ENCODE data around the gene B3GLCT. TPM values are rescaled to one million over a fixed set of nuclear protein-coding genes. Genes with fewer than 3 reads are reported as not detected.

The B3GLCT gene
- total and polyA plus RNA-seq, 2 experiments from 2014 or later, result 2.2 to 4.4 TPM

GRCh38 chr13:31166591-31166990, 33.2 kb upstream of the B3GLCT start:
- no peak overlapping the region for H3K27ac Mint-ChIP-seq
- Histone ChIP-seq H4K20me1 (replicated peaks; ENCODE audit: insufficient read depth) (no peaks in the 10 kb centered on the region), H3K27ac (ENCODE audit: low read depth) (no peak overlapping the region), H3K9me2 (ENCODE audit: insufficient read depth) (no peaks in the 10 kb centered on the region), H3K4me2 (no peak overlapping the region), H3F3A (replicated peaks; ENCODE audit: low read depth) (no peaks in the 10 kb centered on the region), H3K79me2 (replicated peaks; ENCODE audit: insufficient read depth) (no peaks in the 10 kb centered on the region), H3K27me3 (ENCODE audit: insufficient read depth) (no peaks in the 10 kb centered on the region), H3K4me1 (ENCODE audit: insufficient read depth) (no peaks in the 10 kb centered on the region), H3K4me3 (no peak overlapping the region), H2AFZ (no peak overlapping the region), H3K36me3 (ENCODE audit: insufficient read depth) (no peaks in the 10 kb centered on the region)
- H3K4me1 Mint-ChIP-seq, result peaks cover 10% of the 10 kb centered on the region; the same call in 2 of the 3 replicates
- ATAC-seq, result no peak
- no peaks in the 10 kb centered on the region for H3K36me3 Mint-ChIP-seq (ENCODE audit: low read depth)
- TF ChIP-seq NANOG (IDR thresholded peaks at IDR 0.05; ENCODE audit: borderline replicate concordance) (no peak), CREB1 (CRISPR knock-in tag; IDR thresholded peaks at IDR 0.05; ENCODE audit: low read depth) (no peak)
- DNase-seq (ENCODE audit: low spot score), result no peak
- no peak overlapping the region for H3K4me3 Mint-ChIP-seq
- peaks cover 5% of the 10 kb centered on the region for H3K27me3 Mint-ChIP-seq (ENCODE audit: insufficient read depth, low read depth, poor library complexity)
- no peaks in the 10 kb centered on the region for H3K9me3 Mint-ChIP-seq

GRCh38 chr13:31167490-31167889, 32.3 kb upstream of the B3GLCT start:
- Mint-ChIP-seq H3K4me1 (peaks cover 10% of the 10 kb centered on the region; the same call in 2 of the 3 replicates), H3K9me3 (no peaks in the 10 kb centered on the region), H3K4me3 (no peak overlapping the region), H3K36me3 (ENCODE audit: low read depth) (no peaks in the 10 kb centered on the region), H3K27ac (no peak overlapping the region), H3K27me3 (ENCODE audit: insufficient read depth, low read depth, poor library complexity) (no peaks in the 10 kb centered on the region)
- Histone ChIP-seq H4K20me1 (replicated peaks; ENCODE audit: insufficient read depth) (no peaks in the 10 kb centered on the region), H3K4me1 (ENCODE audit: insufficient read depth) (no peaks in the 10 kb centered on the region), H3K4me2 (no peak overlapping the region), H3K27me3 (ENCODE audit: insufficient read depth) (no peaks in the 10 kb centered on the region), H3F3A (replicated peaks; ENCODE audit: low read depth) (no peaks in the 10 kb centered on the region), H3K4me3 (no peak overlapping the region), H2AFZ (no peak overlapping the region), H3K36me3 (ENCODE audit: insufficient read depth) (no peaks in the 10 kb centered on the region), H3K9me2 (ENCODE audit: insufficient read depth) (no peaks in the 10 kb centered on the region), H3K79me2 (replicated peaks; ENCODE audit: insufficient read depth) (no peaks in the 10 kb centered on the region), H3K27ac (ENCODE audit: low read depth) (no peak overlapping the region)
- ATAC-seq (no peak), DNase-seq (ENCODE audit: low spot score) (no peak)
- no peak for TF ChIP-seq CREB1 (CRISPR knock-in tag; IDR thresholded peaks at IDR 0.05; ENCODE audit: low read depth)

DNA sequence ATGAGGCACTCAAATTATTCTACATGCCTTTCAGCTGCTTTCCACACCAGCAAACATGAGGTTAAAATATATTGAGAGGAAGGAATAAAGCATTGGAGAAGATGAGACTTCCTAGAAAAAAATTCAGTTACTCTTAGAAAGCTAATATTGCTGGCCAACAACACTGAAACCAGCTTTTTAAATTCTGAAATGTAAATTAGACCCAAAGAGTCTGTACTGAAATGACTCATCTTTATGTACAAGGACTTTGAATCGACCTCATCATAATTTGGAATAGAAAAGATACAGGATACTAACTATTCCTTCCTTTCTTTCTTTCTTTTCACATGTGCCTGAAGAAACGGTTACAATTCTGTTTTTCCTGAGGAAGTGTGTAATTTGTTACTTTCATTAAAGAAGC, 31.6 kb upstream of the B3GLCT start:
- H3K4me3 ChIP-seq, result no peak overlapping the region
- ATAC-seq (no peak), DNase-seq (ENCODE audit: low spot score) (no peak)
- H4K20me1 ChIP-seq (replicated peaks; ENCODE audit: insufficient read depth), result no peaks in the 10 kb centered on the region
- H3K79me2 ChIP-seq (replicated peaks; ENCODE audit: insufficient read depth), result no peaks in the 10 kb centered on the region
- no peaks in the 10 kb centered on the region for H3F3A ChIP-seq (replicated peaks; ENCODE audit: low read depth)
- H3K4me2 ChIP-seq, result no peak overlapping the region
- H2AFZ ChIP-seq, result peak overlapping the region; percentile 32; the same call in 1 of the 2 replicates
- Mint-ChIP-seq H3K27me3 (ENCODE audit: insufficient read depth, low read depth, poor library complexity) (no peaks in the 10 kb centered on the region), H3K27ac (no peak overlapping the region), H3K4me3 (no peak overlapping the region), H3K9me3 (no peaks in the 10 kb centered on the region), H3K4me1 (peaks cover 8% of the 10 kb centered on the region), H3K36me3 (ENCODE audit: low read depth) (no peaks in the 10 kb centered on the region)
- H3K27me3 ChIP-seq (ENCODE audit: insufficient read depth), result no peaks in the 10 kb centered on the region
- no peak overlapping the region for H3K27ac ChIP-seq (ENCODE audit: low read depth)
- H3K36me3 ChIP-seq (ENCODE audit: insufficient read depth), result no peaks in the 10 kb centered on the region
- H3K4me1 ChIP-seq (ENCODE audit: insufficient read depth), result no peaks in the 10 kb centered on the region
- H3K9me2 ChIP-seq (ENCODE audit: insufficient read depth), result no peaks in the 10 kb centered on the region
- TF ChIP-seq EZH2 (IDR thresholded peaks at IDR 0.05; ENCODE audit: low read depth, unreplicated experiment), result no peak
- no peak for TF ChIP-seq ETS1 (IDR thresholded peaks at IDR 0.05)
- TF ChIP-seq CTCF (conservative IDR thresholded peaks at IDR 0.05; ENCODE audit: low read depth in 2 of 2), result no peak
- no peak for TF ChIP-seq POLR2AphosphoS5 (IDR thresholded peaks at IDR 0.05; ENCODE audit: low read depth)
- TF ChIP-seq STAT1 (IDR thresholded peaks at IDR 0.05; ENCODE audit: unreplicated experiment), result no peak
- TF ChIP-seq, protein P1, sequence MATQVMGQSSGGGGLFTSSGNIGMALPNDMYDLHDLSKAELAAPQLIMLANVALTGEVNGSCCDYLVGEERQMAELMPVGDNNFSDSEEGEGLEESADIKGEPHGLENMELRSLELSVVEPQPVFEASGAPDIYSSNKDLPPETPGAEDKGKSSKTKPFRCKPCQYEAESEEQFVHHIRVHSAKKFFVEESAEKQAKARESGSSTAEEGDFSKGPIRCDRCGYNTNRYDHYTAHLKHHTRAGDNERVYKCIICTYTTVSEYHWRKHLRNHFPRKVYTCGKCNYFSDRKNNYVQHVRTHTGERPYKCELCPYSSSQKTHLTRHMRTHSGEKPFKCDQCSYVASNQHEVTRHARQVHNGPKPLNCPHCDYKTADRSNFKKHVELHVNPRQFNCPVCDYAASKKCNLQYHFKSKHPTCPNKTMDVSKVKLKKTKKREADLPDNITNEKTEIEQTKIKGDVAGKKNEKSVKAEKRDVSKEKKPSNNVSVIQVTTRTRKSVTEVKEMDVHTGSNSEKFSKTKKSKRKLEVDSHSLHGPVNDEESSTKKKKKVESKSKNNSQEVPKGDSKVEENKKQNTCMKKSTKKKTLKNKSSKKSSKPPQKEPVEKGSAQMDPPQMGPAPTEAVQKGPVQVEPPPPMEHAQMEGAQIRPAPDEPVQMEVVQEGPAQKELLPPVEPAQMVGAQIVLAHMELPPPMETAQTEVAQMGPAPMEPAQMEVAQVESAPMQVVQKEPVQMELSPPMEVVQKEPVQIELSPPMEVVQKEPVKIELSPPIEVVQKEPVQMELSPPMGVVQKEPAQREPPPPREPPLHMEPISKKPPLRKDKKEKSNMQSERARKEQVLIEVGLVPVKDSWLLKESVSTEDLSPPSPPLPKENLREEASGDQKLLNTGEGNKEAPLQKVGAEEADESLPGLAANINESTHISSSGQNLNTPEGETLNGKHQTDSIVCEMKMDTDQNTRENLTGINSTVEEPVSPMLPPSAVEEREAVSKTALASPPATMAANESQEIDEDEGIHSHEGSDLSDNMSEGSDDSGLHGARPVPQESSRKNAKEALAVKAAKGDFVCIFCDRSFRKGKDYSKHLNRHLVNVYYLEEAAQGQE (IDR thresholded peaks at IDR 0.05; ENCODE audit: unreplicated experiment), result no peak
- no peak for TF ChIP-seq CREB1 (CRISPR knock-in tag; IDR thresholded peaks at IDR 0.05; ENCODE audit: low read depth)
- no peak for TF ChIP-seq NANOG (IDR thresholded peaks at IDR 0.05; ENCODE audit: borderline replicate concordance)
- no peak for TF ChIP-seq EZH2phosphoT487 (IDR thresholded peaks at IDR 0.05; ENCODE audit: unreplicated experiment)
